HUDEP-2 (cell line): Measurements from ENCODE around the gene MTHFD2L.
A peak's percentile ranks its signal among the peaks of the same experiment; 100 is the strongest.

Experiments
- DNase-seq, 76 experiments: peaks; one replicate each; lab custom pipeline; 2025; ENCODE audit not compliant: unreplicated experiment in 76 of 76; lab: John Stamatoyannopoulos, UW

The MTHFD2L gene

DNA sequence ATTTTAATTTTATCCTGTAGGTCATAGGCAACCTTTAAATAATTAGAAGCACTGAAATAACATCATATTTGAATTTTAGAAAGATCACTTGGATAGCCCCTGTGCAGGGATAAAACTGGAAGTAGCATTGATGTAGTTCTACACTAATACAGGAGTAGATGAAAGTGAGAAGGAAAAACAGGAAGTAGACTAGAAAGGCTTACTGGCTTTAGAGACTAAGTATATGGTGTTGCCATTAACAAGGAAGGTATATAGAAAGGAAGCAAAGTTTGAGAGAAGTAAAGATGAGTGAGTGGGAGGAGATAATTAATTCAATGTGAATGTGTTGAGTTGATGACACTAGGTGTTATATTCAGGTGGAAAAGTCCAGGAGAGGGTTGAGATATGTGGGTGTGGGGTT, 77.2 kb downstream of the MTHFD2L start:
- no peak for DNase-seq

DNA sequence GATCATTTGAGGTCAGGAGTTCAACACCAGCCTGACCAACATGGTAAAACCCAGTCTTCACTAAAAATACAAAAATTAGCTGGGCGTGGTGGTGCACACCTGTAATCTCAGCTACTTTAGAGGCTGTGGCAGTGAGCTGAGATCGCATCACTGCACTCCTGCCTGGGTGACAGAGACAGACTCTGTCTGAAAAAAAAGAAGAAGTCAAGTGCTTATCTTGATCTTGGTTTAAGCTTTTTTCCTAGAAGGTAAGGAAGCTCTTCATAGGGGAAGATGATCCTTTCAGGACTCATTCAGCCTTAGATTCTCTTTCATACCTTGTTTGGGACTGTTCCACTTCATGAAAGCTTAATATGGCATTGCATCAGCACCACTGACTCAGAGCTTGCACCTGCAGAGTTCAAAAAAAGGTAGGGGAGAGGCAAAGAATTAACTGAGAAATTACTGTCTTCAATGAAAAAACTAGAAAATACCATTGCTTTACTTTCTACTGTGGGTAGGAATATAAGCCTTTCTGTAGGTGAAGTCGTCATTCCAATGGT, 79.6 kb downstream of the MTHFD2L start:
- no peak for DNase-seq

DNA sequence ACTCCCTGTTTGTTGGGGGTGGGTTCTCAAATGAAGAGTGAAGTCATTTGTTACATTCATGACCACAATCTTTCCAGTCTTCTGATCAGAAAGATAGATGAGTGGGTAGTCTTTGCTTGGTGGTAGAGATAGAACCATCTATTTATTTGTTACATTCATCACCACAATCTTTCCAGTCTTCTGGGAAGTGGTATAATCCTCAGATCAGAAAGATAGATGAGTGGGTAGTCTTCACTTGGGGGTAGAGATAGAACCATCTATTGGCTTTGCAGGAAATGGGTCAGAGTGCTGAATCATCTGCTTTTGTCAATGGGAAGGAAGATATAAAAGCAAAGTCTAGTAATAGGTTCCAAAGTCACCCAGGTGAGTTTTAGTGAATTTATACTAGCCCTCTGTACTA, 86.1 kb downstream of the MTHFD2L start:
- peak in 1 of 76 experiments; percentile 4 for DNase-seq

DNA sequence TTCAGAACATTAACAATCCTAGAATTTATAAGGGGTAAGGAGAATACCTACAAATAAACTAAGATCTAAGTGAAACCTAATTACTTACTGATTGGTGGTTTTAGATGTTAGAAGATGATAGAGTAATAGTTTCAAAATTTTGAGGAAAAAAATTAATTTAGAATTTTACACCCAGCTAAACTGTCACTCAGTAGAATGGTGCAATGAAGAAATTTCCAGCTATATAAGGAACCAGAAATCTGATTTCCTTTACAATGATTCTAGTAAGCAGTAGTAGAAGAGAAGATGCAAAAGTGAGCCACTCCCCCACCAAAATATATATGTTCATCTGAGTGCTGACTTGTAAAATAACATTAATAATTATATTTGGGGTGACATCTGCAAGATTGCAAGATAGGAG, 95.0 kb downstream of the MTHFD2L start:
- no peak for DNase-seq

DNA sequence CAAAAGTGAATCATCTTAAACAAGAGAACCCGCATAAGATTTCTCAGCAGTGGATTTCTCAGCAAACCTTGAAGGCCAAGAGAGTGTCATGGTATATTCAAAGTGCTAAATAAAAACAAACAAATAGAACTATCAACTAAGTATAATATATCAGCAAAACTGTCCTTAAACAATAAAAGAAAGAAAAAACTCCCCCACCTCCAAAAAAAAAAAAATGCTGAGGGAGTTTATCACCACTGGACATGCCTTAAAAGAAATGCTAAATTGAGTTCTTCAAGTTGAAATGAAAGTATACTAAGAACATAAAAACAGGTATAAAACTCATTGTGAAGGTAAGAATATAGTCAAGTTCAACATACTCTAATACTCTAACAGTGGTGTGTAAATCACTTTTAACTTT, 96.5 kb downstream of the MTHFD2L start:
- no peak for DNase-seq

DNA sequence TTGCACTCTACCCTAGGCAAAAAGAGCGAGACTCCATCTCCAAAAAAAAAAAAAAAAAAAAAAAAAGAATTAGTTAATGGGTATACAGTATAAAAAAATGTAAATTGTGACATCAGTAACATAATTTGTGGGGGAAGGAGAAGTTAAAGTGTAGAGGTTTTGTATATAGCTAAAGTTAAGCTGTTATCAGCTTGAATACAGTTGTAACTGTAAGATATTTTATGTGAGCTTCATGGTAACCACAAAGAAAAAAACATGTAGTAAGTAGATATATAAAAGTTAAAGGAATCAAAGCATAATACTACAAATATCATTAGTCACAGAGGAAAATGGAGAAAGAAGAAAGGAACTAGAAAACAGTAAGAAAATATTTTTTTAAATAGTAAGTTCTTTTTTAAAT, 97.2 kb downstream of the MTHFD2L start:
- no peak for DNase-seq

DNA sequence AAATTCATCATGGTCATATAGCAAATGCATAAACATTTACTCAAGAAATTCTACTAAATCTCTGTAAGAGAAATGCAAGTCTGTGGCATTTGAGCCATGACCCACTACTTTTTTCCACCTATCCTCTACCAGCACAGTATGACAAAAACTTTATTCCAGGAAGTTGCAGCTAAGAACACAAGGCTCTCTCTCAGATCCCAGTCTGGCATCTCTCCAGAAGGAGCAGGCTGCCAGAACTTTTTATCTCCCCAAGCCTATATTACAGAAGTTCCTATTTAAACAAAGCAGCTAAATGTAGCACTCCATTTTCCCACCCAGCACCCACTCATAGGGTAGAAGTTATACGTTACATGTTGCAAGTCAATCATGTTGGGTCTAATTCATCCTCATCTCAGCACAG, 101.0 kb downstream of the MTHFD2L start:
- no peak for DNase-seq

DNA sequence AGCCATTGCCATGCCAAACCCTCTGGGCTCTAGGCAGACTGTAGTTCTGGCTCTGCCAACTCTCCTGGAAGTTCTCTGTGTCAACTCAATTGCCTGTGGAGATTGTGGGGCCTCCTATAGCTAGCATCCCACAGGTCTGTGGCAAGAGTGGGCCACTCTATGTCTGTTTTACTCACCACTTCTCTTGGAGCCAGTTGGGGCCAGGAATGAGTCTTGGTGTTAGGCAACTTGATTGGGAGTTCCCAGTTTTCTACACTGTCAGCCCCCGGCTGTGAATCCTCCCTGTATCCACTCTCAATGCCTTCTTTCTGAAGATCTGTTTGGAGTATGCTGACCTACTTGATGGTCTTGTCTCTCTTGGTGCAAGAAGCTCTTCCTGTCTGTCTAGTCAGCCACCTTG, 102.1 kb downstream of the MTHFD2L start:
- no peak for DNase-seq

DNA sequence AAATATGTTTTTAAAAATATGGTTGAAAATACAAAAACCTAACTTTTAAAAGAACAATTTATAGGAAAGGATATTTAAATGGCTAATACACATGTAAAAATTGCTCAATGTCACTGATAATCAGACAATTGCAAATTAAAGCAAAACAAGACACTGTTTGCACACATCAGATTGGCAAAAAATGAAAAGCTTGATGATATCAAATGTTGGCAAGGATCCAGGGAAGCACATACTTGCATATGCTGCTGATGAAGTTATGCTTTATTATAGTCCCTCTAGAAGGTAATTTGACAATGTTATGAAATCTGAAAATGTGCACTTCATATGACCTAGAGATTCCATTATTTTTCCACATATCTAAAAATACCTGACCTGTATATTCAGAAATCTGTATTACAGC, 104.6 kb downstream of the MTHFD2L start:
- DNase-seq = no peak

DNA sequence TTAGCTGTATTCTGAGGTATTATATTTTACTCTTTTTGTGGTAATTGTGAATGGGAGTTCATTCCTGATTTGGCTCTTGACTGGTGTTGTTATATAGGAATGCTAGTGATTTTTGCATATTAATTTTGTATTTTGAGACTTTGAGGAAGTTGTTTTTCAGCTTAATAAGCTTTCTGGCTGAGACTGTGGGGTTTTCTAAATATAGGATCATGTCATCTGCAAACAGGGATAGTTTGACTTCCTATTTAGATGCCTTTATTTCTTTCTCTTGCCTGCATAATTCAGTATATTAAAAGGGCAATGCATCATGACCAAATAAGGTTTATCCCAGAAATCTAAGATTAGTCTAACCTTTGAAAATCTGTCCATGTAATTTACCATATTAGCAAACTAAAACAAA, 105.6 kb downstream of the MTHFD2L start:
- DNase-seq = no peak

DNA sequence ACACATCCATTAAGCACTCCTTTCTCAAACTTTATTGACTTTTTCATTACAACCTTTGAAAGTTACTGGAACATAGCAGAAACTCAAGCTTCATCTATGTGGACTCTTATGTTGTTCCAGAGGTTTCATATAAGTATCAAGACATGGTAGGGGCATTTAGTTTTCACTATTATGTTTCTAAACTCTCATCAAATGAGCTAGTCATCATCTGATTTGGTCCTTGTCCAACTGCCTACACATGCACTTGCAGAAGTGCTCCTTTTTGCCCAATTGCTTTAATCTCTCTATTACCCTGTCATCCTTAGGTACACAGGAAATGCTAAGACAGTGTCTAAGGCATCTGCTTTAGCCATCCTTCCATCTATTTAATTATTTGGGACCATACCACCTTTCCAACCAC, 108.2 kb downstream of the MTHFD2L start:
- DNase-seq = no peak

DNA sequence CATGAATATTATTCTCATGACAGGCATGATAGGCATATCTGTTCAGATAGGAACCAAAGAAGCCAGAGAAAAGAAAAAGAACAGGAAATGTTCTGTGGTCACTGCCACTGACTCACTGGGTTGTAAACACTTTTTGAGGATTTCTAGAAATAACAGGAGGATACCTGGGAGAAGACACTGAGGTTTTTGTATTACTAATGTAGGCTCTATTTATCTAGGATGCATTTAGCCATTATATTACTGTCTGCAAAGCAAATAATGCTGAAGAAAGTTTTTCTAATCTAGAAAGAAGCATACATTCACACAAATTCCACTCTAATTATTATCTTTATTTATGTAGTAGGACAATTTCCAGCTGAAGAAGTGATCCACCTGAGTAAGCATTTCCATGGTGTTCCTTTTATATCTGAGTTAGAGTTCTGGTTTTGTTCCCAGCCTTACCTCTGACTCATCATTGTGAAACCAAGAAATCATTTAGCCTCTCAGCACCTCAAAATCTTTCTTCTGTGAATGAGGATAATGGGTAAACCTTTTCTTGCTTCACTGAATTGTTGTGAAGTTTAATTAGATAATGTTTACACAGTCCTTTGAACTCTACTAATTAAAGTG, 110.2 kb downstream of the MTHFD2L start:
- no peak for DNase-seq

DNA sequence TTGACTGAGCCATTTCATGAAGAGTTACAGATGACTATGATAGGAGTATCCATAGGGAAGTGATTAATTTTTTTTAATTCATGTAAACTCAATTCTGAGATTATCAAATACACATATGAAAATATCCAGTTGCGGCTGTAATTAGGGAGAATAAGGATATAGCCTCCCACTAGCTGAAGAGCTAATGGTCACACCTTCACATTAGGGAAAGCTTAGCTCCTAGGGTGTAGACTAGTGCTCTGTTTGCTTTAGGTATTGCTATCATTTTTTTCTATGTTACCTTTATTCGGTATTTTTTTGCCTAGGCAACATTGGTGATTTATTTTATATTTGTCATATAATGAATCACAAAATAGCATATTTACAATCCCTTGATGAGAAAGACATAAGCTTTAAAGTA, 110.7 kb downstream of the MTHFD2L start:
- no peak for DNase-seq

DNA sequence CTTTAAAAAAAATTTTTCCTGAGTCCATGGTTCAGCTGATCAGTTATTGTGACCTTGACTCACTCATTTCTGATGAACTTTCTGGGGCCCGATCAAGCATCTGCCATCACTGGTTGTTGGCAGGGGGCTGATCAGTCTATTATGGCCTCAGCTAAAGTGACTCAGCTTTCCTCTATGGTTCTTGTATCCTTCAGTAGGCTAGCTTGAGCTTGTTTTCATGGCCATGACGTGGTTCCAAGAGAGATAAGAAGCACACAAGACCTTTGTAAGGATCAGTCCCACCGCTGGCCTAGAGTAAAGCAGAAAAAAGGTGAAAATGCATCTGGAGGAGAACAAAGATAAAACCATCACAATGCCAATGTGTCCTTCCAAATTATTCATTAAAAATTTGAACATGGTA, 120.6 kb downstream of the MTHFD2L start:
- no peak for DNase-seq

DNA sequence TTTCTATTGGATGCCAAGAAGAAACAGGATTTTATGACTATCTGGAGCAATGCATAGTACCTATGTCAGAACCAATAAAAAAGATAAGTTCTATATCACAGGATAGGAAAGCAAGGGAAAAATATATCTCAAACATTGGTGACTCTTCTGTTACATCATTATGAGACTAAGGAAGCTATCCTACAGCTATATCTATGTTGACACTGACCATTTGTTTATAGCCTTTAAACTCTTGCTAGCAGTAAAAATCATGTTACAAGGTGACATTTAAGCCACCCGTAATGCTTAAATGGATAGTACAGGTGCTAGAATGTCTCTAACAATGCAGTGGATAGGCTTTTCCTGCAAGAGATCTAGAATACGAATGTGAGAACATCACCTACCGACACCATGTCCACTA, 121.8 kb downstream of the MTHFD2L start:
- no peak for DNase-seq

DNA sequence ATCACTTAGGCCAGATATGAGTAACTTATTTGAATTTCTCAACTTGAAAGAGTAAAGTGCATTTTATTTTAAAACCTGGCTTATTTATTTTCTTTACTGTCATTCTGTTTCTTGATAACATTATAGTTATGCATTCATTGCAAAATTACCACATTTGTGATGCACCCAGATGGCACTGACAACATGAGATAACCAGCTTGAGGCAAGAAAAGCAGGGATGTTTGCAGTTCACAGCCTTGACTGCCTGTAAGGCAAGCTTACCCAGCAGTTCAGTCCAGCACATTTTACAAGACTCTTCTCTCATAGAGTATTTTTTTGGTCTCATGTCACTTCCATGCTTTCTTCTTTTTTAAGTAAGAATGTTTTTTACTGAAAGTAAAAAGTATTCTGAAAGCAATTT, 125.0 kb downstream of the MTHFD2L start:
- DNase-seq = no peak

DNA sequence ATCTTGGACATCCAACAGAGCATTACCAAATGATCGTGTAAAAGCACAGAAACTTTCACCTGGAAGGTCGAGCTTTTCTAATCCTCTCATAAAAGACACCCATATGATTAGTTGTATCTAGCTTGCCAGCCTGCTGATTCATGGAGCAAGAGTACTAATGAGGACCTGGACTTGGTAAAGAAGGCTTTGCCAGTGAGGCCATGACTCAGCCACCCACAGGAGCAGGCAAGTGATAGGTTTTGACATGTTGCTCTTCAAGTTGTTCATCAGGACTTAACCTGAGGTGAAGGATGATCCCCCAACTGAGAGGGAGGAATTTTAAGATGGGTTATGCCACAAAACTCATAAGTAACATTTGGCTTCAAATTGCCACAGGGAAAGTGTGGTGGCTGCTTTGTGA, 125.7 kb downstream of the MTHFD2L start:
- peak in 2 of 76 experiments; percentile 9 for DNase-seq

DNA sequence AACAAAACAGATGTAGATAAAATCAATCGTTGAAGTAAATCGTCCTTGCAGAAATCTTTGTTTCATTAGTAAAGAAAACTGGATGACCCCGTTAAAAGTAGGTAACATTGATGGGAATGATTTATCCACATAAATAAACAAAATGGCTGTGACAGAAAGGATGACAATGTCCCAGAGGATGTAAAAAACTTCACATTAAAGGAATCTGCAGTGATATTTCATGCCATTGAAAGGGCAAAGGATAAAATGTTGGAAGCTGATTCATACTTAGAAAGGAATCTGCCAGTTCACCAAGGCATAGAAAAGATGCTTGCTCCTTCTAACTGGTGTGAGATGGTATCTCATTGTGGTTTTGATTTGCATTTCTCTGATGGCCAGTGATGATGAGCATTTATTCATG, 126.1 kb downstream of the MTHFD2L start:
- DNase-seq = no peak

DNA sequence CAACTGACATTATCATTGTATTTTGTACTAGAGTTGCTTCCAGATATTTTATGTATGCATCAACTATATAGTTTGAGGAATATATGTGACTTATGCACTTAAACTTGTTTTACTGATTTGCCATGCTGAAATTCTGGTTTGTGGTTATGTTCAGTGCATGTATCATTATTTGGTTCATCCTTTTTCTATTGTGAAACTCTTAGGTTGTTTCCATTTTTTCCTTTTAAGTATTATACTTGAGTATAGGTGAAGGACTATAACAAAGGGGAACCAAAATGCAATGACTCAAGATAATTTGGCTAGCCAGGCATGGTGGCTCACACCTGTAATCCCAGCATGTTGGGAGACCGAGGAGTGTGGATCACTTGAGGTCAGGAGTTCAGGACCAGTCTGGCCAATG, 129.2 kb downstream of the MTHFD2L start:
- no peak for DNase-seq

DNA sequence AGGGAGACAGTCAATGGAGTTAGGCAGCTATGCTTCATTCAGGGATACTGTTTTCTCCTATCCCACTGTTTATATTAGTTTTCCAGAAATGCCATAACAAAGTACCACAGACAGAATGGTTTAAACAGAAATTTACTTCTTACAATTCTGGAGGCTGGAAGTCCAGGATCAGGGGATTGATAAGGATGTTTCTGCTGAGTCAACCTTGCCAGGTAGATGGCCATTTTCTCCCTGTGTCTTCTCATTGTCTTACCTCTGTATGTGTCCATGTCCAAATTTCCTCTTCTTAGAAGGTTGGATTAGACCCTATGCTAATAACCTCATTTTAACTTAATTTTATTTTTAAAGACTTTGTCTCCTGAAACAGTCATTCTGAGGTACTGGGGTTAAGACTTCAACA, 129.9 kb downstream of the MTHFD2L start:
- DNase-seq = no peak

DNA sequence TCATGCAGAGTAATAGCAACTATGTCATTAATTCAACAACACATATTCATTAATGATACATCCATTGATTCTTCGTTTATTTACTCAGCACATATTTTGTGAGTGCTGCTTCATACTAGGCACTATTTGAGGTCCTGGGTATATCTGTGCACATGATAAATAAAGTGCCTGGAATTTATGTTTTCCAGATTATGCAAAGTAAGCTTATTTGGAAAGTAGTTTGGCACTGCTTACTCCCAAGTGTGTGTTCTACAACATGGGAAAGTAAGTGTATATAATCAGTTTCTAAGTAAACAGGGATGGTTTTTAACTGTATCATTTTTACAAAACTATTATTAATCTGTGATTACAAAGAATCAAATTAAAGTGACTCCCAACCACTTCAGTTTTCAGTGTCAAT, 133.6 kb downstream of the MTHFD2L start:
- DNase-seq = no peak

DNA sequence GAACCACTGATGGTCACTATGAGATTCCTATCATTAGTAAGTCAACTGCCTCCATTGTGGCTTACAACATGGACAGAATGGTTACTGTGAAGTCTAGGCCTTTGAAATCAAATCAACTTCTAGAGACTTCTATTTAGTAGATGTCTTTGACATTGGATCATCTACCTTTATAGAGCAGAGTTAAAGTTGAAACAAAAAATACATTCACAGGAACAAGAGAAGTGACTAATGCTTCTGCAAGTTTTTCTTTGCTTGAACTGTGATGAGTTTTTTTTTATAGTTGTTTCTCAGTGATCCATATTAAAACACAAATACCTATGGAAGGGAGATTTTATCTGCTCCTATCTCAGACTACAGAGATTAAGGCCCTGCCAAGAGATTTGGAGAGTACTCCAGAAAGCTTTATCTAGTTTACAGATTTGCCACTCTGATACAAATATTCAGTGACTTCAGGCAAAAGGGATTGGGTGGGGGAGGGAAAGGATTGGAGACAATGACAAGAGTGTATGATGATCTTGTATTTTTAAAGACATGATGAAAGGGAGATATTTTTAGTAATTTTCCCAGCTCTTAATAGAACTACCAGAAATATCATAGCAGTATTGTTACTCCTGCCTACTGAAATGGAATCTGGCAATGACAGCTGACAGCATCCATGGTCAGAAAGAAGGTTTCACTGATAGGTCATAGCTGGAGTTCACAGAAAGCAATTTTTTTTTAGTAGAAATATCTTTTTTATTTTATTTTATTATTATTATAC, 134.4 kb downstream of the MTHFD2L start:
- DNase-seq = no peak
